ENCODE measurements around the gene PIP5K1A.
"Not testable (repeated sequence)": the region's sequence is repeated elsewhere in the genome, so short reads cannot be mapped to it uniquely, and the experiment has no call there.

The PIP5K1A gene

GRCh38 chr1:151265446-151266236 is 67.3 kb downstream of the PIP5K1A start:
- no peak overlapping the region for H3K9ac ChIP-seq (ENCODE audit: low read depth, low read length)
- no peaks in the 10 kb centered on the region for H3K27me3 ChIP-seq (ENCODE audit: control insufficient read depth, insufficient read depth, low read length)
- H3K9me3 ChIP-seq (replicated peaks; ENCODE audit: low read length), result no peaks in the 10 kb centered on the region
- H3K4me3 ChIP-seq (ENCODE audit: low read length), result no peak overlapping the region
- no peak overlapping the region for H3K4me2 ChIP-seq (ENCODE audit: low read length)
- no peaks in the 10 kb centered on the region for H3K4me1 ChIP-seq (ENCODE audit: control insufficient read depth, insufficient read depth, low read length)
- H3K36me3 ChIP-seq (ENCODE audit: insufficient read depth, low read length), result peaks cover 59% of the 10 kb centered on the region

GRCh38 chr1:151266315-151266714 is 68.0 kb downstream of the PIP5K1A start:
- H3K9ac ChIP-seq (ENCODE audit: low read depth, low read length), result no peak overlapping the region
- H3K9me3 ChIP-seq (replicated peaks; ENCODE audit: low read length), result no peaks in the 10 kb centered on the region
- no peak overlapping the region for H3K4me2 ChIP-seq (ENCODE audit: low read length)
- H3K27me3 ChIP-seq (ENCODE audit: control insufficient read depth, insufficient read depth, low read length), result no peaks in the 10 kb centered on the region
- peaks cover 59% of the 10 kb centered on the region for H3K36me3 ChIP-seq (ENCODE audit: insufficient read depth, low read length)
- H3K4me3 ChIP-seq (ENCODE audit: low read length), result no peak overlapping the region
- H3K4me1 ChIP-seq (ENCODE audit: control insufficient read depth, insufficient read depth, low read length), result no peaks in the 10 kb centered on the region

GRCh38 chr1:151266821-151267220 is 68.5 kb downstream of the PIP5K1A start:
- Histone ChIP-seq H3K36me3 (ENCODE audit: insufficient read depth, low read length) (peaks cover 59% of the 10 kb centered on the region), H3K4me3 (ENCODE audit: low read length) (no peak overlapping the region), H3K4me1 (ENCODE audit: control insufficient read depth, insufficient read depth, low read length) (no peaks in the 10 kb centered on the region), H3K27me3 (ENCODE audit: control insufficient read depth, insufficient read depth, low read length) (no peaks in the 10 kb centered on the region), H3K9ac (ENCODE audit: low read depth, low read length) (no peak overlapping the region), H3K9me3 (replicated peaks; ENCODE audit: low read length) (no peaks in the 10 kb centered on the region), H3K4me2 (ENCODE audit: low read length) (no peak overlapping the region)

GRCh38 chr1:151267760-151268159 is 69.4 kb downstream of the PIP5K1A start:
- H3K9me3 ChIP-seq (replicated peaks; ENCODE audit: low read length), result no peaks in the 10 kb centered on the region
- no peak overlapping the region for H3K9ac ChIP-seq (ENCODE audit: low read depth, low read length)
- H3K4me2 ChIP-seq (ENCODE audit: low read length), result no peak overlapping the region
- no peaks in the 10 kb centered on the region for H3K27me3 ChIP-seq (ENCODE audit: control insufficient read depth, insufficient read depth, low read length)
- H3K36me3 ChIP-seq (ENCODE audit: insufficient read depth, low read length), result peaks cover 52% of the 10 kb centered on the region
- H3K4me3 ChIP-seq (ENCODE audit: low read length), result no peak overlapping the region
- H3K4me1 ChIP-seq (ENCODE audit: control insufficient read depth, insufficient read depth, low read length), result no peaks in the 10 kb centered on the region

GRCh38 chr1:151273924-151274466 is 75.6 kb downstream of the PIP5K1A start:
- no peak overlapping the region for H3K4me2 ChIP-seq (ENCODE audit: low read length)
- H3K36me3 ChIP-seq (ENCODE audit: insufficient read depth, low read length), result peaks cover 5% of the 10 kb centered on the region
- no peaks in the 10 kb centered on the region for H3K4me1 ChIP-seq (ENCODE audit: control insufficient read depth, insufficient read depth, low read length)
- H3K9ac ChIP-seq (ENCODE audit: low read depth, low read length), result no peak overlapping the region
- H3K4me3 ChIP-seq (ENCODE audit: low read length), result no peak overlapping the region
- H3K9me3 ChIP-seq (replicated peaks; ENCODE audit: low read length), result no peaks in the 10 kb centered on the region
- peaks cover 5% of the 10 kb centered on the region for H3K27me3 ChIP-seq (ENCODE audit: control insufficient read depth, insufficient read depth, low read length)

GRCh38 chr1:151275341-151275740 is 77.0 kb downstream of the PIP5K1A start:
- H3K36me3 ChIP-seq (ENCODE audit: insufficient read depth, low read length); H3K27me3 ChIP-seq (ENCODE audit: control insufficient read depth, insufficient read depth, low read length); H3K9me3 ChIP-seq (replicated peaks; ENCODE audit: low read length); H3K4me3 ChIP-seq (ENCODE audit: low read length); H3K9ac ChIP-seq (ENCODE audit: low read depth, low read length); H3K4me2 ChIP-seq (ENCODE audit: low read length); H3K4me1 ChIP-seq (ENCODE audit: control insufficient read depth, insufficient read depth, low read length): not testable (repeated sequence)

- H3K4me1 ChIP-seq (ENCODE audit: control insufficient read depth, insufficient read depth, low read length), result no peaks in the 10 kb centered on the region
- peaks cover 5% of the 10 kb centered on the region for H3K27me3 ChIP-seq (ENCODE audit: control insufficient read depth, insufficient read depth, low read length)
- H3K4me2 ChIP-seq (ENCODE audit: low read length), result no peak overlapping the region
- H3K36me3 ChIP-seq (ENCODE audit: insufficient read depth, low read length), result no peaks in the 10 kb centered on the region
- H3K9ac ChIP-seq (ENCODE audit: low read depth, low read length), result no peak overlapping the region
- no peak overlapping the region for H3K4me3 ChIP-seq (ENCODE audit: low read length)
- H3K9me3 ChIP-seq (replicated peaks; ENCODE audit: low read length), result no peaks in the 10 kb centered on the region
Observed at GRCh38 chr1:151277249-151277648, 78.9 kb downstream of the PIP5K1A start.

GRCh38 chr1:151281225-151281968 is 83.0 kb downstream of the PIP5K1A start:
- peak overlapping the region; percentile 98 for H3K4me2 ChIP-seq (ENCODE audit: low read length)
- H3K4me1 ChIP-seq (ENCODE audit: control insufficient read depth, insufficient read depth, low read length), result peaks cover 15% of the 10 kb centered on the region
- peaks cover 7% of the 10 kb centered on the region for H3K36me3 ChIP-seq (ENCODE audit: insufficient read depth, low read length)
- H3K9ac ChIP-seq (ENCODE audit: low read depth, low read length), result peak overlapping the region; percentile 88
- no peaks in the 10 kb centered on the region for H3K9me3 ChIP-seq (replicated peaks; ENCODE audit: low read length)
- peaks cover 5% of the 10 kb centered on the region for H3K27me3 ChIP-seq (ENCODE audit: control insufficient read depth, insufficient read depth, low read length)
- H3K4me3 ChIP-seq (ENCODE audit: low read length), result peak overlapping the region; percentile 95

- Histone ChIP-seq H3K9ac (ENCODE audit: low read depth, low read length) (peak within 1 kb of the TSS; percentile 88), H3K36me3 (ENCODE audit: insufficient read depth, low read length) (peaks cover 15% of the 10 kb centered on the region), H3K4me3 (ENCODE audit: low read length) (peak within 1 kb of the TSS; percentile 95), H3K4me2 (ENCODE audit: low read length) (peak within 1 kb of the TSS; percentile 99), H3K27me3 (ENCODE audit: control insufficient read depth, insufficient read depth, low read length) (no peaks in the 10 kb centered on the region), H3K9me3 (replicated peaks; ENCODE audit: low read length) (no peaks in the 10 kb centered on the region), H3K4me1 (ENCODE audit: control insufficient read depth, insufficient read depth, low read length) (peaks cover 15% of the 10 kb centered on the region)
Observed at GRCh38 chr1:151281969-151282882, 83.9 kb downstream of the PIP5K1A start, which contains the start of gene ZNF687. Gene ZNF687, plus strand, starts transcription at chr1:151282299. Its CDS starts 3,993 bp downstream, at chr1:151286292.

- H3K4me3 ChIP-seq (ENCODE audit: low read length), result peak overlapping the region; percentile 95
- H3K9ac ChIP-seq (ENCODE audit: low read depth, low read length), result peak overlapping the region; percentile 88
- H3K4me2 ChIP-seq (ENCODE audit: low read length), result peak overlapping the region; percentile 99
- no peaks in the 10 kb centered on the region for H3K9me3 ChIP-seq (replicated peaks; ENCODE audit: low read length)
- H3K36me3 ChIP-seq (ENCODE audit: insufficient read depth, low read length), result peaks cover 24% of the 10 kb centered on the region
- H3K4me1 ChIP-seq (ENCODE audit: control insufficient read depth, insufficient read depth, low read length), result peaks cover 15% of the 10 kb centered on the region
- H3K27me3 ChIP-seq (ENCODE audit: control insufficient read depth, insufficient read depth, low read length), result no peaks in the 10 kb centered on the region
Observed at GRCh38 chr1:151282883-151283725, 84.8 kb downstream of the PIP5K1A start.

Measured in skeletal muscle satellite cell (primary cell).